Neural cell (in vitro differentiated cells): ENCODE data around the gene TPSB2. TPM values are rescaled to one million over a fixed set of nuclear protein-coding genes. Genes with fewer than 3 reads are reported as not detected.

Experiments used
- H2AFZ ChIP-seq: fragments of 200-600, 300-800 bp; sonication (generic), shearing (Covaris generic); 2 replicates; pipeline ENCODE4 v1.6.0; 2014; ENCODE audit warnings: low read depth, mild to moderate bottlenecking, antibody characterized with exemption, low read length, moderate library complexity
- H3F3A ChIP-seq: fragments of 200-600 bp; shearing (Covaris generic); 2 replicates; pipeline ENCODE4 v1.6.1; 2016; ENCODE audit warnings: mild to moderate bottlenecking, moderate library complexity, mixed read lengths, antibody characterized with exemption, low read length; ENCODE audit not compliant: insufficient read depth, poor library complexity, severe bottlenecking
- H3K27ac ChIP-seq: fragments of 200-600, 300-800 bp; sonication (generic), shearing (Covaris generic); 2 replicates; pipeline ENCODE4 v1.5.1; 2014; ENCODE audit warnings: mild to moderate bottlenecking, low read length, moderate library complexity
- H3K27me3 ChIP-seq: fragments of 300-800, 200-600 bp; sonication (generic), shearing (Covaris generic); 2 replicates; pipeline ENCODE4 v1.6.0; 2014; ENCODE audit warnings: mild to moderate bottlenecking, low read depth, low read length, moderate library complexity; ENCODE audit not compliant: insufficient read depth
- H3K36me3 ChIP-seq: fragments of 300-800, 200-600 bp; sonication (generic), shearing (Covaris generic); 2 replicates; pipeline ENCODE4 v1.5.1; 2014; ENCODE audit warnings: mild to moderate bottlenecking, antibody characterized with exemption, low read length, moderate library complexity; ENCODE audit not compliant: insufficient read depth
- H3K4me2 ChIP-seq: fragments of 300-800, 200-600 bp; sonication (generic), shearing (Covaris generic); 2 replicates; pipeline ENCODE4 v1.6.0; 2014; ENCODE audit warnings: mild to moderate bottlenecking, low read length
- H3K4me3 ChIP-seq: fragments of 300-800, 200-600 bp; sonication (generic), shearing (Covaris generic); 2 replicates; pipeline ENCODE4 v1.5.1; 2014; ENCODE audit warnings: mild to moderate bottlenecking, low read length, moderate library complexity
- H3K79me2 ChIP-seq: fragments of 200-600 bp; shearing (Covaris generic); replicated peaks from 2 replicates; pipeline ENCODE4 v1.6.0; 2014; ENCODE audit warnings: mild to moderate bottlenecking, low read length, moderate library complexity; ENCODE audit not compliant: insufficient read depth
- H3K9ac ChIP-seq: fragments of 300-800, 200-600 bp; sonication (generic), shearing (Covaris generic); 2 replicates; pipeline ENCODE4 v1.6.1; 2016; ENCODE audit warnings: mild to moderate bottlenecking, low read length, mixed read lengths
- H3K9me2 ChIP-seq: fragments of 200-600 bp; shearing (Covaris generic); 2 replicates; pipeline ENCODE4 v1.6.1; 2016; ENCODE audit warnings: mild to moderate bottlenecking, low read length, mixed read lengths; ENCODE audit not compliant: insufficient read depth
- H3K9me3 ChIP-seq: fragments of 200-600, 300-800 bp; sonication (generic), shearing (Covaris generic); 2 replicates; pipeline ENCODE4 v1.6.1; 2016; ENCODE audit warnings: mild to moderate bottlenecking, mixed run types, low read length, moderate library complexity, mixed read lengths
- H4K20me1 ChIP-seq: fragments of 200-600 bp; shearing (Covaris generic); 2 replicates; pipeline ENCODE4 v1.6.1; 2016; ENCODE audit warnings: mild to moderate bottlenecking, mixed run types; ENCODE audit not compliant: insufficient read depth
- EP300 ChIP-seq: fragments of 450-650 bp; conservative IDR thresholded peaks from 2 replicates; pipeline ENCODE4 v1.6.1; 2014; ENCODE audit warnings: antibody characterized with exemption, mild to moderate bottlenecking, moderate library complexity; ENCODE audit not compliant: poor library complexity, severe bottlenecking
- EZH2 ChIP-seq: fragments of 200-600, 300-800 bp; shearing (Covaris generic), sonication (generic); IDR thresholded peaks from 2 replicates; pipeline ENCODE4 v1.6.1; 2014; ENCODE audit warnings: antibody characterized with exemption, low read length, borderline replicate concordance, mild to moderate bottlenecking; ENCODE audit not compliant: insufficient read depth, poor library complexity, severe bottlenecking
- MXI1 ChIP-seq: fragments of 450-650 bp; conservative IDR thresholded peaks from 2 replicates; pipeline ENCODE4 v1.6.1; 2014; ENCODE audit warnings: antibody characterized with exemption, mild to moderate bottlenecking; ENCODE audit not compliant: poor library complexity, severe bottlenecking
- POLR2AphosphoS5 ChIP-seq: IDR thresholded peaks from 2 replicates; pipeline ENCODE4 v1.6.1; 2012
- RAD21 ChIP-seq: fragments of 450-650 bp; conservative IDR thresholded peaks from 2 replicates; pipeline ENCODE4 v1.6.1; 2014; ENCODE audit warnings: antibody characterized with exemption, mild to moderate bottlenecking, moderate library complexity
- SMC3 ChIP-seq: fragments of 450-650 bp; conservative IDR thresholded peaks from 2 replicates; pipeline ENCODE4 v1.6.1; 2014; ENCODE audit warnings: antibody characterized with exemption, mild to moderate bottlenecking, moderate library complexity; ENCODE audit not compliant: poor library complexity
- TAF1 ChIP-seq: IDR thresholded peaks from 2 replicates; pipeline ENCODE4 v1.6.1; 2012; ENCODE audit warnings: low read depth
- polyA plus RNA-seq: library from polyadenylated mRNA; depleted of rRNA; stranded (reverse); fragments of >200 nt; gene quantifications from 2 replicates; pipeline ENCODE4 v1.2.3, GENCODE V29; 2014
- TF ChIP-seq, protein P1 (sequence below): IDR thresholded peaks from 2 replicates; pipeline ENCODE4 v1.6.1; 2012; ENCODE audit warnings: borderline replicate concordance
- TF ChIP-seq, protein P2 (sequence below): fragments of 450-650 bp; IDR thresholded peaks from 2 replicates; pipeline ENCODE4 v1.5.1; 2014; ENCODE audit warnings: antibody characterized with exemption, mild to moderate bottlenecking, moderate library complexity; ENCODE audit not compliant: poor library complexity, severe bottlenecking

The TPSB2 gene
- polyA plus RNA-seq, 1 donor from 2014 or later: not detected

DNA sequence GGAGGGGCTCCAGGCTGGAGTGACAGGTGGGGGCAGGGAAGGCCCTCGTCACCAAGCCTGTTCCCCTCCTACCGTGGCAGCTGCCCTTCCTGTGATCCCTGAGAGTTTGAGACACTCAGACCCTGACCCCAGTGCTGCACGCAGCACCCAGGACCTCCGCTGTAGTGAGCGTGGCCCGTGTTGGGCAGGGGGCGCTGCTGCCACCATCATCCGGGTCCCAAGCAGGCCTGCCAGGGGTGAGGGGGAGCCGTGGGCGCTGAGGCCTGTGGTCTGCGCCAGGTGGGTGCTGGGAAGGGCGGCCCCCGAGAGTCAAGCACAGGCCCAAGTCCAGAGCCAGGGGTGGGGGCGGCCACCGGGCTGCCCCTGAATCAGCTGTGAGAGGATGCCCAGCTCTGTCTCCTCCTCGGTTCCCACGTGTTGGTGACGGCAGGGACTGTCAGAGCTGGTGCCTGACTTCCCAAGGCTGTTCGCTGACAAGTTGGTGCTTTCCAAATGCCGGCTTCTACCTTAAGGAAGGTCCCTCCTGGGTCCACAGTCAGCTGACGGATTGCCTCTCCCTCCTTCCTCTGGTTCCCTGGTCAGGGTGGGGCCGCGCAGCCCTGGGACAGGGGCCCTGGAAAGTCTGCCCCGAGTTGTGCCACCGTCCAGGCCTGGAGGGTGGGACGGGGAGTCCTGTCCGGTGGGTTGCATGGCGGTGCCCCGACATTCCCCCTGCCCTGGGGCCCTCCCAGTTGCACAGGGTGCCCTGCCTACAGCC lies 36.0 kb downstream of the TPSB2 start:
- Histone ChIP-seq H3K4me2 (no peak overlapping the region), H3K9me2 (no peaks in the 10 kb centered on the region), H3K9me3 (no peaks in the 10 kb centered on the region), H3K79me2 (no peaks in the 10 kb centered on the region), H3K36me3 (no peaks in the 10 kb centered on the region), H4K20me1 (no peaks in the 10 kb centered on the region), H3K27me3 (no peaks in the 10 kb centered on the region), H3K9ac (no peak overlapping the region), H2AFZ (no peak overlapping the region), H3K4me3 (no peak overlapping the region), H3K27ac (no peak overlapping the region), H3F3A (no peaks in the 10 kb centered on the region)
- TF ChIP-seq MXI1 (no peak), EP300 (no peak), SMC3 (no peak), POLR2AphosphoS5 (no peak), RAD21 (no peak), TAF1 (no peak), EZH2 (no peak)
- TF ChIP-seq, protein P1, sequence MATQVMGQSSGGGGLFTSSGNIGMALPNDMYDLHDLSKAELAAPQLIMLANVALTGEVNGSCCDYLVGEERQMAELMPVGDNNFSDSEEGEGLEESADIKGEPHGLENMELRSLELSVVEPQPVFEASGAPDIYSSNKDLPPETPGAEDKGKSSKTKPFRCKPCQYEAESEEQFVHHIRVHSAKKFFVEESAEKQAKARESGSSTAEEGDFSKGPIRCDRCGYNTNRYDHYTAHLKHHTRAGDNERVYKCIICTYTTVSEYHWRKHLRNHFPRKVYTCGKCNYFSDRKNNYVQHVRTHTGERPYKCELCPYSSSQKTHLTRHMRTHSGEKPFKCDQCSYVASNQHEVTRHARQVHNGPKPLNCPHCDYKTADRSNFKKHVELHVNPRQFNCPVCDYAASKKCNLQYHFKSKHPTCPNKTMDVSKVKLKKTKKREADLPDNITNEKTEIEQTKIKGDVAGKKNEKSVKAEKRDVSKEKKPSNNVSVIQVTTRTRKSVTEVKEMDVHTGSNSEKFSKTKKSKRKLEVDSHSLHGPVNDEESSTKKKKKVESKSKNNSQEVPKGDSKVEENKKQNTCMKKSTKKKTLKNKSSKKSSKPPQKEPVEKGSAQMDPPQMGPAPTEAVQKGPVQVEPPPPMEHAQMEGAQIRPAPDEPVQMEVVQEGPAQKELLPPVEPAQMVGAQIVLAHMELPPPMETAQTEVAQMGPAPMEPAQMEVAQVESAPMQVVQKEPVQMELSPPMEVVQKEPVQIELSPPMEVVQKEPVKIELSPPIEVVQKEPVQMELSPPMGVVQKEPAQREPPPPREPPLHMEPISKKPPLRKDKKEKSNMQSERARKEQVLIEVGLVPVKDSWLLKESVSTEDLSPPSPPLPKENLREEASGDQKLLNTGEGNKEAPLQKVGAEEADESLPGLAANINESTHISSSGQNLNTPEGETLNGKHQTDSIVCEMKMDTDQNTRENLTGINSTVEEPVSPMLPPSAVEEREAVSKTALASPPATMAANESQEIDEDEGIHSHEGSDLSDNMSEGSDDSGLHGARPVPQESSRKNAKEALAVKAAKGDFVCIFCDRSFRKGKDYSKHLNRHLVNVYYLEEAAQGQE: no peak
- TF ChIP-seq, protein P2, sequence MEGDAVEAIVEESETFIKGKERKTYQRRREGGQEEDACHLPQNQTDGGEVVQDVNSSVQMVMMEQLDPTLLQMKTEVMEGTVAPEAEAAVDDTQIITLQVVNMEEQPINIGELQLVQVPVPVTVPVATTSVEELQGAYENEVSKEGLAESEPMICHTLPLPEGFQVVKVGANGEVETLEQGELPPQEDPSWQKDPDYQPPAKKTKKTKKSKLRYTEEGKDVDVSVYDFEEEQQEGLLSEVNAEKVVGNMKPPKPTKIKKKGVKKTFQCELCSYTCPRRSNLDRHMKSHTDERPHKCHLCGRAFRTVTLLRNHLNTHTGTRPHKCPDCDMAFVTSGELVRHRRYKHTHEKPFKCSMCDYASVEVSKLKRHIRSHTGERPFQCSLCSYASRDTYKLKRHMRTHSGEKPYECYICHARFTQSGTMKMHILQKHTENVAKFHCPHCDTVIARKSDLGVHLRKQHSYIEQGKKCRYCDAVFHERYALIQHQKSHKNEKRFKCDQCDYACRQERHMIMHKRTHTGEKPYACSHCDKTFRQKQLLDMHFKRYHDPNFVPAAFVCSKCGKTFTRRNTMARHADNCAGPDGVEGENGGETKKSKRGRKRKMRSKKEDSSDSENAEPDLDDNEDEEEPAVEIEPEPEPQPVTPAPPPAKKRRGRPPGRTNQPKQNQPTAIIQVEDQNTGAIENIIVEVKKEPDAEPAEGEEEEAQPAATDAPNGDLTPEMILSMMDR: no peak

DNA sequence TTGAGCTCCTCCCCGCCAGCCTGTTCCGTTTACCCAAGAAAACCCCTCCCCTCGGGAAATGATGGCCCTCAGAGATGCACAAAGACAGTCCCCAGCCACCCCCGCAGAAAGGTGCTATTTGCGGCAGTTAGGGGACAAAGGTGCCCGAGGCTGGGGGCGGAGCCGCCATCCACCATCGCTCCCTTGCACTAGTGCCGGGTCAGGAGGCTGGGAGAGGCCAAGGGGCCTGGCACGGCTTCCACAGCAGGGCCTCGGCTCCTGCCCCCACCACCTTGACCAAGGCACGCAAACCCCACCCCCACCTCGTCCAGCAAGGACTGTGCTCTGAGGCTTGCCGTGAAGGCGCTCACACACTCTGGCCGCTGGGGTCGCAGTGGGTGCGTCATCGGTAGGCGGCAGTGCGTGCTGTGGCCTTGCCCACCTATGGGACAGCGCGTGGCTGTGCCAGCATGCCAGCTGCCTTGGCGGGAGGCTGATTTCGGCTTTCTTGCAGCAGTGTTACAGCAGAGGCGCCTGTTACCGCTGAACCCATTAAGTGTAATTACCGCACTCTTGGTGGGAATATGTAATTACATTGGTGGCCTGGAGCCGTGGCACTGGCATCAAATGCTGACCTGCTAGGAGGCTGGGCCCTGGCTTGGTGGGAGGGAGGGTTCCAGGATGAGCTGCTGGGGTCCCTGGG lies 36.7 kb downstream of the TPSB2 start:
- TF ChIP-seq, protein P1: no peak
- TF ChIP-seq TAF1 (no peak), RAD21 (no peak), POLR2AphosphoS5 (no peak), EP300 (no peak), MXI1 (no peak), EZH2 (no peak), SMC3 (no peak)
- TF ChIP-seq, protein P2: no peak
- no peak overlapping the region for H3K9ac ChIP-seq
- no peaks in the 10 kb centered on the region for H3F3A ChIP-seq
- no peaks in the 10 kb centered on the region for H3K27me3 ChIP-seq
- no peaks in the 10 kb centered on the region for H3K9me2 ChIP-seq
- no peaks in the 10 kb centered on the region for H3K79me2 ChIP-seq
- H4K20me1 ChIP-seq: no peaks in the 10 kb centered on the region
- no peaks in the 10 kb centered on the region for H3K36me3 ChIP-seq
- no peak overlapping the region for H3K4me3 ChIP-seq
- no peak overlapping the region for H2AFZ ChIP-seq
- H3K27ac ChIP-seq: no peak overlapping the region
- H3K4me2 ChIP-seq: no peak overlapping the region
- H3K9me3 ChIP-seq: no peaks in the 10 kb centered on the region
